Suppressor macrophage (primary cell): ENCODE measurements around the gene EVA1C.
"Not testable (repeated sequence)": the region's sequence is repeated elsewhere in the genome, so short reads cannot be mapped to it uniquely, and the experiment has no call there.

Experiments used
- DNase-seq, 4 experiments: peaks; one replicate each; pipeline ENCODE4 v3.0.0-alpha.2; 2020 to 2022

Gene EVA1C

GRCh38 chr21:32532636-32533035 lies 120.1 kb downstream of the EVA1C start:
- no peak for DNase-seq

GRCh38 chr21:32533053-32533452 lies 120.5 kb downstream of the EVA1C start:
- DNase-seq = no peak

GRCh38 chr21:32533611-32534010 lies 121.1 kb downstream of the EVA1C start:
- DNase-seq = no peak

- no peak for DNase-seq
Observed at GRCh38 chr21:32534113-32534512, 121.6 kb downstream of the EVA1C start.

GRCh38 chr21:32535612-32536011 lies 123.1 kb downstream of the EVA1C start:
- DNase-seq = no peak

GRCh38 chr21:32537569-32537881 lies 125.0 kb downstream of the EVA1C start:
- no peak for DNase-seq

- DNase-seq = no peak
Observed at GRCh38 chr21:32538147-32538792, 125.8 kb downstream of the EVA1C start.

GRCh38 chr21:32539378-32539777 lies 126.9 kb downstream of the EVA1C start:
- no peak for DNase-seq

- DNase-seq = not testable (repeated sequence)
Observed at GRCh38 chr21:32543056-32543455, 130.6 kb downstream of the EVA1C start.

GRCh38 chr21:32543975-32544374 lies 131.5 kb downstream of the EVA1C start:
- DNase-seq = no peak

GRCh38 chr21:32544697-32545096 lies 132.2 kb downstream of the EVA1C start:
- no peak for DNase-seq

- no peak for DNase-seq
Observed at GRCh38 chr21:32545948-32546441, 133.5 kb downstream of the EVA1C start.

- no peak for DNase-seq
Observed at GRCh38 chr21:32547018-32547417, 134.5 kb downstream of the EVA1C start.

GRCh38 chr21:32548978-32549377 lies 136.5 kb downstream of the EVA1C start:
- no peak for DNase-seq

- DNase-seq = no peak
Observed at GRCh38 chr21:32549440-32549839, 136.9 kb downstream of the EVA1C start.

GRCh38 chr21:32549886-32550285 lies 137.4 kb downstream of the EVA1C start:
- DNase-seq = no peak

- DNase-seq = no peak
Observed at GRCh38 chr21:32554832-32555638, 142.5 kb downstream of the EVA1C start.

- no peak for DNase-seq
Observed at GRCh38 chr21:32558106-32558505, 145.6 kb downstream of the EVA1C start.

- no peak for DNase-seq
Observed at GRCh38 chr21:32559006-32559610, 146.6 kb downstream of the EVA1C start.

- DNase-seq = no peak
Observed at GRCh38 chr21:32560896-32561295, 148.4 kb downstream of the EVA1C start.

- not testable (repeated sequence) for DNase-seq
Observed at GRCh38 chr21:32561476-32561875, 149.0 kb downstream of the EVA1C start.

- DNase-seq = peak in 1 of 4 experiments; percentile 7
Observed at GRCh38 chr21:32562426-32562825, 149.9 kb downstream of the EVA1C start.

GRCh38 chr21:32562915-32563314 lies 150.4 kb downstream of the EVA1C start:
- DNase-seq = no peak
